GM12891 (cell line): ENCODE data around the gene PRKAR2A.

Source experiments
- POLR2A ChIP-seq: IDR thresholded peaks from 2 replicates; pipeline ENCODE4 v1.6.1; 2011; ENCODE audit warnings: low read depth, low read length, control low read depth
- POLR2AphosphoS5 ChIP-seq: IDR thresholded peaks from 2 replicates; pipeline ENCODE4 v1.6.1; 2011; ENCODE audit warnings: low read depth, low read length, control low read depth

DNA sequence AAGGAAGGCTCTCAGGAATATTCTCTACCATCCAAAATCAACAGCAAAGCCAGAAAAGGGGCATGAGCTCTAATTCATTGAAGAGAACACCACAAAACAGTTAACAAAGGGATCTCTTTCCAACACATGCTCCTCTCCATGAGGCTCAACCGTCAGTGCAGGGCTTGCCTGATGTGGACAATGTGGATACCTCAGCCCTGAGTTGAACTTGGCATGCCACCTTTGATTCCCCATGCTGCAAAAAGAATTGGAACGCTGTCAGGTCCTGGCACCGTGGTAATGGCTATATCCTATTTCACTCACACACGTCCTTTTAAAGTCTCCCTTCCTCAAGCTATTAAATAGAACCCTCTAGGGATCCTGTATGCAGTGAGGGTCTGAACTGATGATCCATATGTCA lies 100.0 kb downstream of the PRKAR2A start:
- TF ChIP-seq POLR2A (no peak), POLR2AphosphoS5 (no peak)
